ENCODE data around the gene SLC27A5.
A peak's percentile ranks its signal among the peaks of the same experiment; 100 is the strongest.

Gene SLC27A5, protein sequence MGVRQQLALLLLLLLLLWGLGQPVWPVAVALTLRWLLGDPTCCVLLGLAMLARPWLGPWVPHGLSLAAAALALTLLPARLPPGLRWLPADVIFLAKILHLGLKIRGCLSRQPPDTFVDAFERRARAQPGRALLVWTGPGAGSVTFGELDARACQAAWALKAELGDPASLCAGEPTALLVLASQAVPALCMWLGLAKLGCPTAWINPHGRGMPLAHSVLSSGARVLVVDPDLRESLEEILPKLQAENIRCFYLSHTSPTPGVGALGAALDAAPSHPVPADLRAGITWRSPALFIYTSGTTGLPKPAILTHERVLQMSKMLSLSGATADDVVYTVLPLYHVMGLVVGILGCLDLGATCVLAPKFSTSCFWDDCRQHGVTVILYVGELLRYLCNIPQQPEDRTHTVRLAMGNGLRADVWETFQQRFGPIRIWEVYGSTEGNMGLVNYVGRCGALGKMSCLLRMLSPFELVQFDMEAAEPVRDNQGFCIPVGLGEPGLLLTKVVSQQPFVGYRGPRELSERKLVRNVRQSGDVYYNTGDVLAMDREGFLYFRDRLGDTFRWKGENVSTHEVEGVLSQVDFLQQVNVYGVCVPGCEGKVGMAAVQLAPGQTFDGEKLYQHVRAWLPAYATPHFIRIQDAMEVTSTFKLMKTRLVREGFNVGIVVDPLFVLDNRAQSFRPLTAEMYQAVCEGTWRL

DNA sequence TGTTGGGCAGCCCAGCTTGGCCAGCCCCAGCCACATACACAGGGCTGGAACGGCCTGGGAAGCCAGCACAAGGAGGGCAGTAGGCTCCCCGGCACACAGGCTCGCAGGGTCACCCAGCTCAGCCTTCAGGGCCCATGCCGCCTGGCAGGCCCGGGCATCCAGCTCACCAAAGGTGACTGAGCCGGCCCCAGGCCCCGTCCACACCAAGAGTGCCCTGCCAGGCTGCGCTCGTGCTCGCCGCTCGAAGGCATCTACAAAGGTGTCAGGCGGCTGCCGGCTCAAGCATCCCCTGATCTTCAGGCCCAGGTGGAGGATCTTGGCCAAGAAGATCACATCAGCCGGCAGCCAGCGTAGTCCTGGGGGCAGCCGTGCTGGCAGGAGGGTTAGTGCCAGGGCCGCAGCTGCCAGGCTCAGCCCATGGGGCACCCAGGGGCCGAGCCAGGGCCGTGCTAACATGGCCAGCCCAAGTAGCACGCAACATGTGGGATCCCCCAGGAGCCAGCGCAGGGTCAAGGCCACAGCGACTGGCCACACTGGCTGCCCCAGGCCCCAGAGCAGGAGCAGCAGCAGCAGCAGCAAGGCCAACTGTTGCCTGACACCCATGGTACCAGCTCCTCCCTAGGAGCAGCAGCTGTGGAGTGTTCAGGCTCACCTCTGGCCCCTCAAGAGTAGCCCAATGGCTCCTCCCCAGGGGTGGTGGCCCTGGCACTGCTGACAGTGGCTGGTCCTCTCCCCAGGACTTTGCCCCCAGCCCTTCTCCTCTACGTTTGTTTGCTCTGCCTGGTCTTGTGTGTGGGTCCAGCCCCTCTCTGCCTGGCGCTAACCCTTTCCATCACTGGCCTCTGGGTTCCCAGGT lies at the start of gene SLC27A5:
Gene SLC27A5, minus strand, starts transcription at position 640 of the 856 bp plus-strand sequence. Its CDS starts 37 bp downstream, at position 603.
- DNase-seq (ENCODE audit: low read depth) = no peak

DNA sequence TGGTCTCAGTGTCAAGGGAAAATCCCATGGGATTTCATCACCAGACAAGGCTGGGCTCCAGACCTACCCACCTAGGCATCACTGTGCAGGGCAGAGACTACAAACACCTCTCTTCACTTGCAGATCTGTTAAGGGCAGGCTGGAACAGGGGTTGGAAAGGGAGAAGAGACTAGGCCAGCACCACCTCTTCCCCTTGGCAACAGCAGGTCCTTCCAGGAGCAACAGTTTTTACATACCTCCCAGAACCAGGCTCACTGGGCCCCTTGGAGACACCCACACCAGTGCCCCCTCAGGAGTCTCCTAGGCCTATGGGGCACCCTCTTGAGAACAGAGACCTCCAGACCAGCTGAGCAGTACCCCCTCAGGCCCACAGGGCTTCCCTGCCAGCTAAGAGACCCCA lies 49.1 kb upstream of the SLC27A5 start:
- DNase-seq (ENCODE audit: low read depth) = no peak

DNA sequence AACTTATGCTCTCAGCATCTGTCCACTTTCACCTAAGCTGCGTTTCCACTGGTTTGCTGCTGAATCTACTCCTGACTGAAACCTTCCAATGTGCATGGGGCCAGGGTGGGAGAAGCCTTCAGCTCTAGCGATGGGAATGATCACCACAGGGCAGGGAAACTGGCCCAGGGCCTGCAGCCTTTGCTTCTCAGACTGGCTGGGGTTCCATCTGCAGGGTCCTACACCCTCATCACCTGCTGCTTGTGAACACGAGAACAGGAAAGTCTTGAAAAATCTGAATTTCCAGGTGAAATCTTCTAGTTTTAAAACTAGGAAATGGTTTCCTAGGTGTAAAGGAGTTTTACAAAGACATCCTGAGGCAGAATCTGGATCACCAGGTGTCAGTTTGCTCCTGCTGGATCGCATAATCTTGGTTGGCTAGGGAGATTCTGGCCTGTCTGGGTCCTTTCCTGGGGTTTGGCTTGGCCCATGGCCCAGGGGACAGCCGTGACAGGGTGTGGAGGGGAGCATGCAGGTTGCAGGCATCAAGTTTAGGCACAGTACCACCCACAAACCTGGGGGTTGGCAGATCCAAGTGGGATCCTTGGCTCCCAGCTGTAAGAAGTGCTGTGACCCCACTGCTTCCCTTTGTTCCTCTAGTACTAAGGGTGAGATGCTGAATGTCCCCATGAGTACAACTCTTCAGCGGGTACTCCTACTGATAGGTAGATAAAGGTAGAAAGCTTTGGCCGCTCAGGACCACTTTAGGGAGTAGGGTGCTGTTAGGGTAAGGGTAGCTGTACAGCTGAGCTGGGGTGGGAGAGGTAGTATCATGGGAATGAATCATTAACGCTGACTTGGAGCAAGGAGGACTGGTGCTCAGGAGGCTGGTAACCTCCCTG lies 48.5 kb upstream of the SLC27A5 start:
- no peak for DNase-seq (ENCODE audit: low read depth)

DNA sequence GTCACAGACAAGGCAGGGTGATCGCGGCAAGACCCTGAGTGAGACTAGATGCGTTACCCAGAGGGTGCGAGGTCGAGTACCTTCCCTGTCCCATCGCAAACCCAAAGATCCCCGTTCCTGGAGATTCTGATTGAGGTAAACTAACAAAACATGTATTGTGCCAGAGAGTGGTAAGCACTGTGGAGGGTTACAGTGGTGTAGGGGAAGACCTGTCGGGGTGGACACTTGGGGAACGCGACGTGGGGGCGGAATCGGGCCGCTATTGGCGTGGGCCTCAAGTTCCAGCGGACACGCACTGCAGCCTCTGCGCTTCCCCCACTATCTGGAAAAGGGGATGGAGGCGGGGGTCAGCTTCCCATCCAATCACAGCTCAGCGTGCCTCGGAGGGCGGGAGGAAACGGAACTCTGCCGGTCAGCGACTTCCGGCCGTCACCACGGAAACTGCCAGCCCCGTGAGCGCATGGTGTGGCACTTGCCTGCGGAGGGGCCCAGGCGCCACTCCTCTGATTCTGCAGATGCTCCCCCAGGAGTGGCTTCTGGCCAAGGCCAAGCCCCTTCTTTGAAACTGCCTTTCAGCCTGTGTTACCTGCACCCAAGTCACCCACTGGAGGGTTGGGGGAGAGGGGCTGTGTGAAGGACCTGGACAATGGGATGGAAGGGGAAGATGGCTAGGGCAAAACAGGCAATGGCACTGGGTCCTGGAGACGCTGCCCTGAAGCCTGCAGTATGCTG lies 47.6 kb upstream of the SLC27A5 start:
- DNase-seq (ENCODE audit: low read depth) = no peak

DNA sequence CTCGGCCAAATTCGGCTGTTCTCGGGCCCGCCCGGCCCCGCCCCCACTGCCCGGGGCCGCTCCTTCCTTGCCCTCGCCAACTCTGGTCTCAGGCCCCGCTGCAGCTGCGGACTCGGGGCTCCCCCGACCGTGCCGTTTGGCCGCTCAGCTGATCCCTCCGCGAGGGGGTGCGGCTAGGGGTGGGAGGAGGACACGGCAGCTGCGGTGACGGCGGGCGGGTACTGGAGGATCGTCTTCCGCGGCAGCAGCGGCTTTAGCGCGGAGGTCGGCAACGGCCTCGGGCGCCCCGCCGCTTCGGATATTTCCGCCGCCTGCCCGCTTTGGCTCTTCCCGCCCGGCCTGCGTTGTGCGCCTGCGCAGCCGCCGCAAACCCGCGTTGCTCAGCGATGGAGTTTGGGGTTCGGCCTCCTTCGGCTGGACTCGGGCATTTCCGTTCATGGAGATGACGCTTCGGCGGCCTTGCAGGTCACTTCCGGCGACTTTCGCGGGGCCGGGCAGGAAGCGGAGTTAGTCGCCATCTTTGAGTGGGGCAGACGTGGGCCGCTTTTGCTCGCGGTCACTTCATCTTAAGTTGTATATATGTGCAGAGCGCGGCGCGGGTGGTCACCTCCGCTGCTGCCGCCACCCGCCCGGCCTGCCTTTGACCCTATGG lies 47.0 kb upstream of the SLC27A5 start:
- peak; percentile 69 for DNase-seq (ENCODE audit: low read depth)

DNA sequence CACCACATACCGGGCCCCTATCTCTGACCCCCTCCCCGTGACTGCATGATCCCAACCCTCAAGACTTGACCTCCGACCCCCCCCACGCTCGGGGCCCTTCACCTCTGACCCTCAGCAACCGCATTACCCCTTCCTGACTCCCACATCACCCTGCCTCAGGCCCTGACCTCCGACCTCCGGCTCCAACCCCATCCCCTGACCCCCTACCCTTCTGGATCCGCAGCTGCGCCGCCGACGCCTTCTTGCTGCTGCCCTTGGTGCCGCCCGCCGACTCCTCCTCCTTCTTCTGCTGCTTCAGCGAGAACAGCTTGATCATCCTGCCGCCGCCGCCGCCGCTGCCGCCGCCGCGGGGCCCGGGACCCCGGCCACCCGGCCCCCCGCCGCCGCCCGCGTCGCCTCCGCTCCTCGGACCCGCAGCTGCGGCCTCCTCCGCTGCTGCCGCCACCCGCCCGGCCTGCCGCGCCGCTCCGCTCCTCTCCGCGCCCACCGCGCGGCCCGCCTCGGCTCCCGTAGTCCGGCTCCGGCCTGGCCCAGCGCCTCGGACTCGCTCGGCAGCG lies 46.4 kb upstream of the SLC27A5 start, which contains the start of gene UBE2M:
Gene UBE2M, minus strand, starts transcription at position 546 of the 557 bp plus-strand sequence. Its CDS starts 230 bp downstream, at position 316.
- no peak for DNase-seq (ENCODE audit: low read depth)

DNA sequence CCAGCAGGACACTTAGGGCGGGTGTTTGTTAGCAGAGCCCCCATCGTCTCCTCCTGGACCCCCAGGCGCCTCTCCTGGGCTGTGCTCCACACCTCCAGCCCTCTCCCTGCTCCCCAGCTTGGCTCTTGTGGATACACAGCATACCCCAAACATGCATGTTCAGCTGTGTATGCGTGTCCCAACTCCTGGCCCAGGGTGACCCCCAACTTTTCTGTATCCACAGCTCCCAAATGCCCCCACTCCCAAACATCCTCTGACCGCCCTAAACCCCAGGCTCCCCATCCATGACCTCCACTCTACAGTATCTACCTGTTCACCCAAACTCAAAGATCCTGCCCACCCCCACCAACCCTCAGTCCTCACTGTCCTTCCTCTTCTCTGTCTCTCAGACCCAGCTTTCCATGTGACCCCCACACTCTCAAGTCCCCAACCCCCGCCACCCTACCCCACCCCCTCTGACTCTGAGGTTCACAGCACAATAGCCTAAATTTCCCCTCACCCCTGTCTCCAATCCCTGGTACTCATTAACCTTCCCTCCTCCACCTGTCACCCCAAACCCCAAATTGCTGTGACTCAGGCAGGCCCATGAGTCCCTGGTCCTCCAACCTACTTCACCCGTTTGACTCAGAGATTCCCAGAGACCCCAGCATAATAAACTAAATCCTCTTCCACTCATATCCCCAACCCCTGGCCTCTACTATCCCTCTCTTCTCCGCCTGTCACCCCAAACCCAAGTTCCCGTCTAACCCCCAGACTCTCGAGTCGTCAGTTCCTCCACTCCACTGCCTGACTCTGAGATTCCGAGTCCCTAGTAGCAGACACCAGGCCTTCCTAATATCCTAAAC lies 45.7 kb upstream of the SLC27A5 start:
- no peak for DNase-seq (ENCODE audit: low read depth)

DNA sequence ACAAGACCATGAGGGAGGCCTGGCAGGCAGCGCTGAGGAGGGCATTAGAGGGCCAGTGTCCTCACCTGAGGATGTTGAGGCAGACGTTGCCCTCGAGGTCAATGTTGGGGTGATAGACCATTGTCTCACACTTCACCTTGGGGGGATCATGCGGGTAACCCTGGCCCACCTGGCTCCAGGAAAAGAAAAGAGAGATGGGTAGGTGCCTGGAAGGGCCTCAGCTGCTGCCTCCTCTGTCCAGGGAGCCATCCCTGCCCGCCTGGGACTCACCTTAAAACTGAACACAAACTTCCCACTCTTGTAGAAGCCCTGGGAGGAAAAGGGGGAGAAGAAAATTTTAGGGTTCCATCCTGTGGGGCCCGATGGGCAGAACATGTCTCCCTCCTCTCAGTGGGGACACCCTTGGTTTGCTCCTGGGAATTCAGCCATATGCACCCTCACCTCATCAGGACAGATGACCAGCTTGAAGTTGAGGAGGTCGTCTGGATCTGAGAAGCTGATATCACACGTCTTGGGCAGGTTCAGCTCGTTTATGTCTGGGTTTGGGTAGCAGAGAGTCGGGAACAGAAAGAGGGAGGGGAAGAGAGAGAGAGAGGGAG lies 44.9 kb upstream of the SLC27A5 start:
- no peak for DNase-seq (ENCODE audit: low read depth)

DNA sequence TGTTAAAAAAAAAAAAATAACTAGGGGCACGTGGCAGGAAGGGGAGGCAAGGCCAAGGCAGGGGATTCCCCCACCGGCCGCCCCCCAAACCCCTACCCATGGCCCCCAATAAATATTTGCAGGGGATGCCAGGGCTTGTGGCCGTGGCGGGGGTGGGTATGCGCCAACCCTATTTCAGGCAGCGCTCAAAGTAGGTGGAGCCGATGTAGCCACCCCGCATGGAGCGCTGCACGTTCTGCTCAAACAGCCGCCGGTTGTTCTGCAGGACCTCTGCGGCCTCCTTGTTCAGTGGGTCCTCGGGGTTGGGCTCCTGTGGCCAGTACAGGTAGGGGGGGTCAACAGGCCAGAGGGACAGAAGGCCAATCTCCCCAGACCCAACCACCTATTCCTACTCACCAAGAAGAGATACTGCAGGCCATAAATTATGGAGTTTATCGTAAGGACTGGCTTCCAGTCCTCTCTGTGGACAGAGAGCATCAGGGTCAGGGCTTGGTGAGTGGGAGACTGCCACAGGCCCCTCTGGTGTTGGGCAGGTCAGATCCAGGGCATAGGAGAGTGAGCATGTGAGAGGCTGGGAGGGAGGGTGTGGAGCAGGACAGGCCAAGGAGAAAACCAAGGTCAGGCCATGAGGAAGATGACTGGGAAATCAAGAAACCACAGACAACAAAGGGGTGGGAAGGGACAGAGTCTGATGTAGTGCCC lies 44.3 kb upstream of the SLC27A5 start:
- no peak for DNase-seq (ENCODE audit: low read depth)

DNA sequence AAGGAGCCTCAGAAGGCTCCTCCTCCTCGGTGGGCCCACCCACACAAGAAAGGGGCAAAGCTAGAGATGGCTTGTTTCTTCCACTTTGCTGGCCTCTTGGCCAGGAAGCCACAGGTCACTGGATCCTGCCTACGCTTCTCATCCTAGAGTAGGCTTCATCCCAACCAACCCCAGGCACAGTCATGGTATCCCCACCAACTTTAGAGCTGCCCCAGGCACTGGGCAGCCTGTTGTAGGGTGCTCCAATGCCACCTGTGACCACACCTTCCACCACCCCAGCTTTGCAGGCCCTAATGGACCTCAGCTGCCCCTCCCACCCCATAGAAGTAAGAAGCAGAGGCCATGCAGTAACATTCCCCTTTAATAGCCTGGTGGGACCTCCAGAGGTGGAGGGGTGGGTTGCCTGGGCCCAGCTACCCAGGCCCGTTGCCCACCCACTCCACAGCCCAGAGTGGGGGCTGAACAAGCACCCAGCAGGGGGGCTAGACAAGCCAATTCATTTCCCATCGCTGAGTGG lies 43.6 kb upstream of the SLC27A5 start:
- DNase-seq (ENCODE audit: low read depth) = no peak

DNA sequence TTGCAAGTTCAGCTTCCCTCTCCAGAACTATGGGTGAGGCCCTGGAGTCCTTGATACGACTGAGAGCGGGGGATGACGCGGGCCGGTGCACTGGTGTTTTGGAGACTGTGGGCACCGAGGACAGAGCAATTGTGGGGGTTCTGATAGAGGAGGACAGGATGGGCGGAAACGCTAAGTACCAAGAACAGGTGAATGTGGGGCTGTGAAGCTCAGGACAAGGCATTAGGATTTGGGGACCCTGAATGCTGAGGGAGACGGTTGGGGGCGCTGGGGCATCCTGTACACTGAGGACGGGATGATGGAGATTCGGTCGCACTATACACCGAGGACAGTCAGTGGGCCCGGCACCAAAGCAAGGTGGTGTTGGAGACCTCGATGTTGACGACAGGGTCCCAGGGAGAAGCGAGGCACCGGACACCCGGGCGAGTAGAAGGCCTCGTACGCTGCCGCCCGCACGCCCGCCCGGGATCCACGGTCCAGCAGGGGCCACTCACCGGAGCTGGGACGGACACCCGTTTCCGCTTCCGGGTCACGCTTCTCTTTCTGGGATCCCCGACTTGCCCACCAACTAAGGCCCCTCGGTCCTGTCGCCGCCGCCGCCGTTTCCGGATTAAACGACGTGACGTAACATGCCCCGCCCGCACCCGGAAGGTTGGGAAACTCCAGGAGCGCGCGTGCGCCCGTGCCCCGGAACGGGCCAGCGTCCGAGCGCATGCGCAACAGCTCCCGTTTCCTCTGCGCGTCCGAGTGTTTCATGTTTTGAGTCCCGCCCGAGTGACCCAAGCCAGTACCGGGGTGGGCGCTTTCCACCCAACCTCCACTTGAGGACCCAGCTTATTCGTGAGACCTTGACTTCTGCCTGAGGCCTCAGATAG lies 42.9 kb upstream of the SLC27A5 start, which contains the start of gene CHMP2A:
Gene CHMP2A, minus strand, starts transcription at position 612 of the 875 bp plus-strand sequence. CDS start 893 bp downstream, outside the sequence.
- DNase-seq (ENCODE audit: low read depth) = peak; percentile 45

DNA sequence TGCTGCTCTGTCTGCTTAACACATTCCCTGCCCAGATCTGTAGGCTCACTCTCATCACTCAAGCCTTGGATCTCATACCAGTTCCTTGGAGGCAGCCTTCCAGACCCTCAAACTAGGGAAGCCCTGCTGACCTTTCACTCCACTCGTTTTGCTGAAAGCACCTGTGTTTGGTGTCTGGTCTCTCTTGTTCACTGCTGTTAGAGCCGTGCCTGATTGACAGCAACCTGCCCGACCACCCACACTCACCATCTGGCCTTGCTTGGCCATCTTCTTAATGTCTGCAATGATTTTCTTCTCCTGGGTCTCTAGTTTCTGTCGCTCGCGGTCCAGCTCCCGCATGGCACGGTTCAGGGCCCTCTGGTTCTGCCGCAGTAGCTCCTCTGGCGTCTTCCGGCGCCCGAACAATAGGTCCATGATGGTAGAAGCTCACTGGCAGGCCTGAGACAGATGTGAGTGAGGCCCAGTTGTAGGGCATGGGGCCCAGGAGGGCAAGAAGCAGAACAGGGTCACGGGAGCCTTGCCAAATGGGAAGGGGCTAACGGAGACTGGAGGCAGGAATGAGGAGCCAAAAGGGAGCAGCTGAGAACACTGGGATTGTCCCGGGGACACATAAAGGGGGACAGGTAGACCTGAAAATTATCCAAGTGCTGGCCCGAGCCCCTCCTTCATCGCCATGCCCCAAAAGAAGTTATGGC lies 42.2 kb upstream of the SLC27A5 start:
- DNase-seq (ENCODE audit: low read depth) = no peak

DNA sequence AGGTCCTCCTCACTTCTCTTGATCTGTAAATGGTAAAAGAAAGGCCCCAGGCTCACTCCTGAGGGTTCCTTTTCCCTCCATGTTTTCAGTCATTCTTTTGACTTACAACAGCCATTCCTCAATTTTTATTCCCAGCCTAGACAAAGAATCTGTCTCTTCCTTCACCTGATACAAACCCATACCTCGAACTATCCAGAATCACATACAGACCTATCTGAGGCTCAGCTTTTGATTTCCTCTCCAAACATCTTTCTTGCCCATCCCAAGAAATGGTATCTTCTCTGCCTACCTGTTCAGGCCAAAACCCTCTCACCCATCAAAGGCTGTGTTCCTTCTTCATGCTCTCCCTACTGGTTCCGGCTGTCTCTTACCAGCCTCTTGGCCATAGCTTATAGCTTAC lies 40.9 kb upstream of the SLC27A5 start:
- DNase-seq (ENCODE audit: low read depth) = no peak

DNA sequence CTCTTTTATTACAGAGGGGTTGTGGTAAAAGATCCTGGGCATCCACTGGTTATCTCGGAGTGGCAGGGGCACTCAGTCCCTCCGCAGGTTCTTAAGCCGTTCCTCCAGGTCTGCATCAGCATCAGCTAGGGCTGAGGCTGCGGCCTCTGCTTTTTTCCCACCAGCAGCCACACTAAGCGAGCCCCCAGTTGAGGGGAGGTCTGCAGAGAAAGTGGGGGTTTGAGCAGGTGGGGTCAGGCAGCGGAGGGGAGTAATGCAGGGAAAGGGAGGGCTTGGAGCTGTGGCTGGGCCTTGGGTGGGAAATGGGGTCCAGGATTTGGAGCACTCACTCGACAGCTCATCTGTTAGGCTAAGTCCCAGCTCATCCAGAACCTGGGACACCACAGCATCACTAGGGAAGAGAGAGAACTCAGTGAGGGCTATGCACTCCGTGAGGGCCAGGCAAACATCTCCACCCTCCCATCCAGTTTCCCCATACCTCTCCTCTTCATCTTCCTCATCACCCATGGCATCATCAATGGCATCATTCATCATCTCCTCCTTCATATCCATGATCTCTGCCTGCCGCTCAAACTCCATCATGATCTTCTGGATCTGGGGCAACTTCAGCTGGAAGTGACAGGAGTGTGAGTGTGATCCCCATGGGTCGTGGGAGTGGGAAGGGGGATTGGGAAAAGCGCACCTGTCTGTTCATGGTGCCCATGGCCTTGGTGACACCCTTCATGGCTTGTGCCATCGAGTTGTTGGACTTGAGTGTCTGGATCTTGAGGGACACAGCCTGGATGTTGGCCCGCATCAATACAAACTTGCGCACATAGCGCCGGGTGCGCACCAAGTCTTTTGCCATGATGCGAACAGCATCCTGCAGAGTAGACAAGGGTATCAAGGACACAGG lies 40.0 kb upstream of the SLC27A5 start:
- DNase-seq (ENCODE audit: low read depth) = no peak

DNA sequence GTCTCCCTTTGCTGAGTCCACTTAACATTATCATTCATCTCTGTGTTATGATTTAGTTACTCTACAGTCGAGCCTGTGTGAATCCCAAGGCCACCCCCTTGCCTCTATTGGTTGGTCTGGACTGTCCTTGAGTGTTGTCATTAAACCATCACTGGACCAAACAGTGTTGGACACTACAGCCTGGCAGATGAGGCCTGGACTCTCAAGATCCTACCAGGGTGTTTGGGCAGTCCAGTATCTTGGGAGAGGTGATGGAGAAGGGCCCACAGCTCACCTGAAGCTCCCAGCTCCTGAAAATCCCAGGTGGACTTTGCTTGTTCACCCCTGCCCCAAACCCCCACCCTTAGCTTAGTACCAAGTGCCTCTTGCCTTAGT lies 39.3 kb upstream of the SLC27A5 start:
- DNase-seq (ENCODE audit: low read depth) = no peak
